Fibroblast of the aortic adventitia (primary cell): ENCODE measurements around the gene ELL2. TPM values are rescaled to one million over a fixed set of nuclear protein-coding genes. Genes with fewer than 3 reads are reported as not detected.
A peak's percentile ranks its signal among the peaks of the same experiment; 100 is the strongest.
"Not testable (repeated sequence)": the region's sequence is repeated elsewhere in the genome, so short reads cannot be mapped to it uniquely, and the experiment has no call there.

Experiments
- DNase-seq: peaks from one replicate; pipeline ENCODE4 v3.0.0-alpha.2; 2010; ENCODE audit warnings: low read depth
- H3K4me3 ChIP-seq: 2 replicates; pipeline ENCODE4 v1.5.1; 2011; ENCODE audit warnings: low read depth, mild to moderate bottlenecking, control low read depth, low read length, moderate library complexity
- CTCF ChIP-seq: IDR thresholded peaks from 2 replicates; pipeline ENCODE4 v1.5.1; 2011; ENCODE audit warnings: mild to moderate bottlenecking, low read length, control low read depth, inconsistent platforms; ENCODE audit not compliant: insufficient read depth
- total RNA-seq: library from RNA; depleted of rRNA; stranded (reverse); fragments of >200 nt; gene quantifications from 2 replicates; pipeline ENCODE4 v1.2.3, GENCODE V29; 2012; ENCODE audit warnings: low replicate concordance

The ELL2 gene
- total RNA-seq, 1 donor = 51.1 TPM

GRCh38 chr5:95852567-95852966 is 109.1 kb downstream of the ELL2 start:
- TF ChIP-seq CTCF = no peak
- no peak for DNase-seq
- no peak overlapping the region for H3K4me3 ChIP-seq

- not testable (repeated sequence) for H3K4me3 ChIP-seq, DNase-seq
Observed at GRCh38 chr5:95851141-95851540, 110.5 kb downstream of the ELL2 start.

GRCh38 chr5:95850391-95850894 is 111.2 kb downstream of the ELL2 start:
- H3K4me3 ChIP-seq = no peak overlapping the region
- TF ChIP-seq CTCF = no peak
- no peak for DNase-seq

GRCh38 chr5:95848701-95849100 is 113.0 kb downstream of the ELL2 start:
- no peak for TF ChIP-seq CTCF
- peak; percentile 50 for DNase-seq
- H3K4me3 ChIP-seq = no peak overlapping the region

GRCh38 chr5:95847261-95847592 is 114.4 kb downstream of the ELL2 start:
- TF ChIP-seq CTCF = no peak
- no peak for DNase-seq
- H3K4me3 ChIP-seq = no peak overlapping the region

- peak; percentile 89 for DNase-seq
- H3K4me3 ChIP-seq = no peak overlapping the region
- TF ChIP-seq CTCF = peak; percentile 93
Observed at GRCh38 chr5:95846554-95847260, 114.9 kb downstream of the ELL2 start.

- TF ChIP-seq CTCF = no peak
- no peak overlapping the region for H3K4me3 ChIP-seq
- no peak for DNase-seq
Observed at GRCh38 chr5:95845391-95845790, 116.3 kb downstream of the ELL2 start.
